ENCODE measurements around the gene KCTD17. TPM values are rescaled to one million over a fixed set of nuclear protein-coding genes. Genes with fewer than 3 reads are reported as not detected.

The KCTD17 gene
- total RNA-seq, 2 donors from 2014 or later: 27.9 to 30.1 TPM

Other genes with a start within 250 kb of the KCTD17 start
- gene PVALB, start 234.7 kb upstream of the KCTD17 start, total RNA-seq: not detected
- gene NCF4, start 190.7 kb upstream of the KCTD17 start, total RNA-seq: 10 to 100 TPM in 1 of 2 donors, 1 to 10 TPM in 1; 8.5 to 15.8 TPM
- gene CSF2RB, start 138.1 kb upstream of the KCTD17 start, total RNA-seq: 1 to 10 TPM; 1.8 to 3.8 TPM
- 1 to 10 TPM; 3.5 to 6.7 TPM for gene TST, start 32.3 kb upstream of the KCTD17 start, total RNA-seq
- gene MPST, start 32.0 kb upstream of the KCTD17 start, total RNA-seq: 10 to 100 TPM; 14.2 to 28.1 TPM
- gene TMPRSS6, start 58.0 kb downstream of the KCTD17 start, total RNA-seq: 10 to 100 TPM; 26.8 to 59.4 TPM
- gene IL2RB, start 98.2 kb downstream of the KCTD17 start, total RNA-seq: 100 to 1,000 TPM; 313 to 440 TPM
- 10 to 100 TPM; 22.7 to 30.0 TPM for gene C1QTNF6, start 136.5 kb downstream of the KCTD17 start, total RNA-seq
- gene SSTR3, start 160.7 kb downstream of the KCTD17 start, total RNA-seq: 10 to 100 TPM in 1 of 2 donors, 1 to 10 TPM in 1; 10.0 to 14.6 TPM
- 100 to 1,000 TPM; 620 to 681 TPM for gene RAC2, start 192.5 kb downstream of the KCTD17 start, total RNA-seq
- gene CYTH4, start 230.8 kb downstream of the KCTD17 start, total RNA-seq: 10 to 100 TPM; 71.9 to 87.5 TPM